ENCODE data around the gene BABAM2. TPM values are rescaled to one million over a fixed set of nuclear protein-coding genes. Genes with fewer than 3 reads are reported as not detected.

BABAM2 gene
- total and polyA plus RNA-seq, 9 of the 15 experiments (the other 6 are each of a cell fraction or from before 2014, with no cell fraction given): 10.9 to 37.4 (median 25.6) TPM

DNA sequence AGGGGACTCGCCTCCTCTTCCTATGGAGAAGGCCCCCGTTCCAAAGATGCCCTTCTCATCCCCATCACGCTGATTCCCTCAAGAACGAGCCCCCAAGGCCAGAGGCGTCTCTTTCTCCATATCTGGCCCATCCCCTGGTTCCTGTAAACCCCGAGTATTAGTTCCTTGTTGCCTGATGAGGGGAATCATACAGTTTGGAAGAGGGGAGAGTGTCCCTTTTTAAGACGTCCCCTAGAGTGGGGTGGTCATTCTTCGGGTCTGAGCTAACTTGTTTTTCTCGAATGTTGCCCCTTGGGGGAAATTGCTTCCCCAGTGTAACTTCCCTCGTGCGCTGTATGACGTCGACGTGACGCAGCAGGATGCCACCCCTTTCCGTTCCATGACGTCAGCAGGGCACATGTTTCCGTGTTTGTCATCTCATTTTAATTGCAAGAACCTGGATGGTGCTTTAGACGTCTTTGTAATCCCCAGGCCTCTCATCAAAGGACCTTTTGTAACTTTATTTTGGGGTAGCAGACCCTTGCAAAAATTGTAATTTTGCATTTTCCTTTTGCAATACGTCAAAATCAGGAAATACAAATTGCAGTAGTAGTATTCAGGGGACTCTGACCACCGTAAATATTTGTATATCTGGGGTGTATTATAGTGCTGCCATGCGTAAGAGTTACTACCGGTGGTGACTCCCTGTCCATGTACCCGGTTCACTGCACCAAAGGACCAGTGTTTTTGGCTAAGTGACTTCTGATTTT, 569 bp downstream of the BABAM2 start (continued):
- TF ChIP-seq, protein P1, sequence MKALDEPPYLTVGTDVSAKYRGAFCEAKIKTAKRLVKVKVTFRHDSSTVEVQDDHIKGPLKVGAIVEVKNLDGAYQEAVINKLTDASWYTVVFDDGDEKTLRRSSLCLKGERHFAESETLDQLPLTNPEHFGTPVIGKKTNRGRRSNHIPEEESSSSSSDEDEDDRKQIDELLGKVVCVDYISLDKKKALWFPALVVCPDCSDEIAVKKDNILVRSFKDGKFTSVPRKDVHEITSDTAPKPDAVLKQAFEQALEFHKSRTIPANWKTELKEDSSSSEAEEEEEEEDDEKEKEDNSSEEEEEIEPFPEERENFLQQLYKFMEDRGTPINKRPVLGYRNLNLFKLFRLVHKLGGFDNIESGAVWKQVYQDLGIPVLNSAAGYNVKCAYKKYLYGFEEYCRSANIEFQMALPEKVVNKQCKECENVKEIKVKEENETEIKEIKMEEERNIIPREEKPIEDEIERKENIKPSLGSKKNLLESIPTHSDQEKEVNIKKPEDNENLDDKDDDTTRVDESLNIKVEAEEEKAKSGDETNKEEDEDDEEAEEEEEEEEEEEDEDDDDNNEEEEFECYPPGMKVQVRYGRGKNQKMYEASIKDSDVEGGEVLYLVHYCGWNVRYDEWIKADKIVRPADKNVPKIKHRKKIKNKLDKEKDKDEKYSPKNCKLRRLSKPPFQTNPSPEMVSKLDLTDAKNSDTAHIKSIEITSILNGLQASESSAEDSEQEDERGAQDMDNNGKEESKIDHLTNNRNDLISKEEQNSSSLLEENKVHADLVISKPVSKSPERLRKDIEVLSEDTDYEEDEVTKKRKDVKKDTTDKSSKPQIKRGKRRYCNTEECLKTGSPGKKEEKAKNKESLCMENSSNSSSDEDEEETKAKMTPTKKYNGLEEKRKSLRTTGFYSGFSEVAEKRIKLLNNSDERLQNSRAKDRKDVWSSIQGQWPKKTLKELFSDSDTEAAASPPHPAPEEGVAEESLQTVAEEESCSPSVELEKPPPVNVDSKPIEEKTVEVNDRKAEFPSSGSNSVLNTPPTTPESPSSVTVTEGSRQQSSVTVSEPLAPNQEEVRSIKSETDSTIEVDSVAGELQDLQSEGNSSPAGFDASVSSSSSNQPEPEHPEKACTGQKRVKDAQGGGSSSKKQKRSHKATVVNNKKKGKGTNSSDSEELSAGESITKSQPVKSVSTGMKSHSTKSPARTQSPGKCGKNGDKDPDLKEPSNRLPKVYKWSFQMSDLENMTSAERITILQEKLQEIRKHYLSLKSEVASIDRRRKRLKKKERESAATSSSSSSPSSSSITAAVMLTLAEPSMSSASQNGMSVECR (CRISPR knock-in tag; IDR thresholded peaks at IDR 0.05): no peak
- TF ChIP-seq NFE2 (IDR thresholded peaks at IDR 0.05; ENCODE audit: low read depth) (peak; percentile 66), MEF2A (IDR thresholded peaks at IDR 0.05; ENCODE audit: control insufficient read depth, low read depth, low read length) (no peak), FOXM1 (IDR thresholded peaks at IDR 0.05; ENCODE audit: low read depth) (peak; percentile 19; the same call in 1 of the 2 replicates), FOXM1 (CRISPR knock-in tag; IDR thresholded peaks at IDR 0.05; ENCODE audit: low read depth) (no peak), ILK (tag; IDR thresholded peaks at IDR 0.05; ENCODE audit: borderline replicate concordance, low read depth) (no peak), ZNF384 (IDR thresholded peaks at IDR 0.05; ENCODE audit: low read depth, low read length) (no peak), CHCHD3 (CRISPR knock-in tag; IDR thresholded peaks at IDR 0.05) (no peak), TEAD4 (IDR thresholded peaks at IDR 0.05; ENCODE audit: low read length) (no peak), TEAD4 (CRISPR knock-in tag; IDR thresholded peaks at IDR 0.05; ENCODE audit: borderline replicate concordance) (no peak), TARDBP (IDR thresholded peaks at IDR 0.05) (peak; percentile 97), U2AF1 (optimal IDR thresholded peaks at IDR 0.05; ENCODE audit: low read depth, low read length) (no peak), FOXA3 (CRISPR knock-in tag; conservative IDR thresholded peaks at IDR 0.05 in 1 of 2, IDR thresholded peaks at IDR 0.05 in 1 of 2) (no peak), ZNF57 (CRISPR knock-in tag; IDR thresholded peaks at IDR 0.05) (no peak), EHMT2 (IDR thresholded peaks at IDR 0.05) (no peak), NR1H2 (CRISPR knock-in tag; IDR thresholded peaks at IDR 0.05) (no peak)
- TF ChIP-seq, protein P2, sequence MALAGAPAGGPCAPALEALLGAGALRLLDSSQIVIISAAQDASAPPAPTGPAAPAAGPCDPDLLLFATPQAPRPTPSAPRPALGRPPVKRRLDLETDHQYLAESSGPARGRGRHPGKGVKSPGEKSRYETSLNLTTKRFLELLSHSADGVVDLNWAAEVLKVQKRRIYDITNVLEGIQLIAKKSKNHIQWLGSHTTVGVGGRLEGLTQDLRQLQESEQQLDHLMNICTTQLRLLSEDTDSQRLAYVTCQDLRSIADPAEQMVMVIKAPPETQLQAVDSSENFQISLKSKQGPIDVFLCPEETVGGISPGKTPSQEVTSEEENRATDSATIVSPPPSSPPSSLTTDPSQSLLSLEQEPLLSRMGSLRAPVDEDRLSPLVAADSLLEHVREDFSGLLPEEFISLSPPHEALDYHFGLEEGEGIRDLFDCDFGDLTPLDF (CRISPR knock-in tag; IDR thresholded peaks at IDR 0.05): no peak
- TF ChIP-seq, protein P3, sequence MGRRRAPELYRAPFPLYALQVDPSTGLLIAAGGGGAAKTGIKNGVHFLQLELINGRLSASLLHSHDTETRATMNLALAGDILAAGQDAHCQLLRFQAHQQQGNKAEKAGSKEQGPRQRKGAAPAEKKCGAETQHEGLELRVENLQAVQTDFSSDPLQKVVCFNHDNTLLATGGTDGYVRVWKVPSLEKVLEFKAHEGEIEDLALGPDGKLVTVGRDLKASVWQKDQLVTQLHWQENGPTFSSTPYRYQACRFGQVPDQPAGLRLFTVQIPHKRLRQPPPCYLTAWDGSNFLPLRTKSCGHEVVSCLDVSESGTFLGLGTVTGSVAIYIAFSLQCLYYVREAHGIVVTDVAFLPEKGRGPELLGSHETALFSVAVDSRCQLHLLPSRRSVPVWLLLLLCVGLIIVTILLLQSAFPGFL (CRISPR knock-in tag; IDR thresholded peaks at IDR 0.05): no peak
- TF ChIP-seq, protein P4, sequence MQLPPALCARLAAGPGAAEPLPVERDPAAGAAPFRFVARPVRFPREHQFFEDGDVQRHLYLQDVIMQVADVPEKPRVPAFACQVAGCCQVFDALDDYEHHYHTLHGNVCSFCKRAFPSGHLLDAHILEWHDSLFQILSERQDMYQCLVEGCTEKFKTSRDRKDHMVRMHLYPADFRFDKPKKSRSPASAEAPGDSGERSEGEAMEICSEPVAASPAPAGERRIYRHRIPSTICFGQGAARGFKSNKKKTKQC (CRISPR knock-in tag; IDR thresholded peaks at IDR 0.05): 0 out of 2 replicates have a peak, but pooled peaks have one; percentile 34
- TF ChIP-seq, protein P5, sequence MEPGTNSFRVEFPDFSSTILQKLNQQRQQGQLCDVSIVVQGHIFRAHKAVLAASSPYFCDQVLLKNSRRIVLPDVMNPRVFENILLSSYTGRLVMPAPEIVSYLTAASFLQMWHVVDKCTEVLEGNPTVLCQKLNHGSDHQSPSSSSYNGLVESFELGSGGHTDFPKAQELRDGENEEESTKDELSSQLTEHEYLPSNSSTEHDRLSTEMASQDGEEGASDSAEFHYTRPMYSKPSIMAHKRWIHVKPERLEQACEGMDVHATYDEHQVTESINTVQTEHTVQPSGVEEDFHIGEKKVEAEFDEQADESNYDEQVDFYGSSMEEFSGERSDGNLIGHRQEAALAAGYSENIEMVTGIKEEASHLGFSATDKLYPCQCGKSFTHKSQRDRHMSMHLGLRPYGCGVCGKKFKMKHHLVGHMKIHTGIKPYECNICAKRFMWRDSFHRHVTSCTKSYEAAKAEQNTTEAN (CRISPR knock-in tag; IDR thresholded peaks at IDR 0.05): no peak
